Parathyroid adenoma (tissue), 2 donors: ENCODE results near the gene SHROOM3.

Experiments used
- H2AFZ ChIP-seq: fragments of 300-600 bp; sonication (generic); one replicate; pipeline ENCODE4 v1.7.0; 2017; ENCODE audit warnings: antibody characterized with exemption, mild to moderate bottlenecking
- H3K27ac ChIP-seq: fragments of 300-600 bp; sonication (generic); one replicate; pipeline ENCODE4 v1.7.0; 2017
- H3K27me3 ChIP-seq: fragments of 300-600 bp; sonication (generic); one replicate; pipeline ENCODE4 v1.7.0; 2017; ENCODE audit warnings: low read length; ENCODE audit not compliant: control insufficient read depth, insufficient read depth
- H3K36me3 ChIP-seq: fragments of 300-600 bp; sonication (generic); one replicate; pipeline ENCODE4 v1.7.0; 2017; ENCODE audit warnings: low read length; ENCODE audit not compliant: control insufficient read depth, insufficient read depth
- H3K4me1 ChIP-seq: fragments of 300-600 bp; sonication (generic); one replicate; pipeline ENCODE4 v1.7.0; 2017; ENCODE audit warnings: control low read depth
- H3K4me2 ChIP-seq: fragments of 300-600 bp; sonication (generic); one replicate; pipeline ENCODE4 v1.7.0; 2017; ENCODE audit warnings: low read length
- H3K4me3 ChIP-seq: fragments of 300-600 bp; sonication (generic); one replicate; pipeline ENCODE4 v1.7.0; 2017; ENCODE audit warnings: low read depth, low read length
- H3K79me2 ChIP-seq: fragments of 300-600 bp; sonication (generic); one replicate; pipeline ENCODE4 v1.7.0; 2017; ENCODE audit warnings: control low read depth
- H3K9ac ChIP-seq: fragments of 300-600 bp; sonication (generic); one replicate; pipeline ENCODE4 v1.7.0; 2017; ENCODE audit warnings: mild to moderate bottlenecking
- H3K9me3 ChIP-seq: fragments of 300-600 bp; sonication (generic); one replicate; pipeline ENCODE4 v1.7.0; 2017; ENCODE audit warnings: low read length; ENCODE audit not compliant: control insufficient read depth
- CTCF ChIP-seq: fragments of 300-600 bp; sonication (generic); IDR thresholded peaks from one replicate; pipeline ENCODE4 v1.7.0; 2017; ENCODE audit warnings: antibody characterized with exemption, mild to moderate bottlenecking
- donor health status: primary hyperparathyroidism.

SHROOM3 gene

GRCh38 chr4:76445911-76446310 lies 10.9 kb downstream of the SHROOM3 start:
- Histone ChIP-seq H2AFZ (no peak overlapping the region), H3K9ac (no peak overlapping the region), H3K27me3 (no peaks in the 10 kb centered on the region), H3K79me2 (no peaks in the 10 kb centered on the region), H3K27ac (no peak overlapping the region), H3K36me3 (no peaks in the 10 kb centered on the region), H3K4me1 (no peaks in the 10 kb centered on the region), H3K4me2 (no peak overlapping the region), H3K4me3 (no peak overlapping the region), H3K9me3 (no peaks in the 10 kb centered on the region)
- TF ChIP-seq CTCF, result no peak

- H3K4me1 ChIP-seq, result no peaks in the 10 kb centered on the region
- no peaks in the 10 kb centered on the region for H3K9me3 ChIP-seq
- H3K36me3 ChIP-seq, result no peaks in the 10 kb centered on the region
- H3K9ac ChIP-seq, result no peak overlapping the region
- no peak overlapping the region for H2AFZ ChIP-seq
- H3K27ac ChIP-seq, result no peak overlapping the region
- TF ChIP-seq CTCF, result no peak
- H3K27me3 ChIP-seq, result no peaks in the 10 kb centered on the region
- no peak overlapping the region for H3K4me3 ChIP-seq
- H3K79me2 ChIP-seq, result no peaks in the 10 kb centered on the region
- H3K4me2 ChIP-seq, result no peak overlapping the region
Observed at GRCh38 chr4:76447393-76447851, 12.4 kb downstream of the SHROOM3 start.

- Histone ChIP-seq H3K36me3 (no peaks in the 10 kb centered on the region), H3K27ac (no peak overlapping the region), H3K9me3 (no peaks in the 10 kb centered on the region), H3K9ac (no peak overlapping the region), H3K4me1 (no peaks in the 10 kb centered on the region), H3K27me3 (no peaks in the 10 kb centered on the region), H3K4me2 (no peak overlapping the region), H3K4me3 (no peak overlapping the region), H2AFZ (no peak overlapping the region), H3K79me2 (no peaks in the 10 kb centered on the region)
- TF ChIP-seq CTCF, result no peak
Observed at GRCh38 chr4:76448211-76448610, 13.2 kb downstream of the SHROOM3 start.

- H3K4me3 ChIP-seq, result no peak overlapping the region
- no peaks in the 10 kb centered on the region for H3K36me3 ChIP-seq
- no peaks in the 10 kb centered on the region for H3K9me3 ChIP-seq
- H3K4me1 ChIP-seq, result no peaks in the 10 kb centered on the region
- H3K27ac ChIP-seq, result no peak overlapping the region
- H3K27me3 ChIP-seq, result no peaks in the 10 kb centered on the region
- H3K79me2 ChIP-seq, result no peaks in the 10 kb centered on the region
- no peak overlapping the region for H3K9ac ChIP-seq
- H3K4me2 ChIP-seq, result no peak overlapping the region
- no peak overlapping the region for H2AFZ ChIP-seq
- TF ChIP-seq CTCF, result no peak
Observed at GRCh38 chr4:76449362-76449767, 14.3 kb downstream of the SHROOM3 start.

- Histone ChIP-seq H3K9ac (no peak overlapping the region), H3K27ac (no peak overlapping the region), H3K36me3 (no peaks in the 10 kb centered on the region), H3K4me3 (no peak overlapping the region), H2AFZ (no peak overlapping the region), H3K27me3 (no peaks in the 10 kb centered on the region), H3K79me2 (no peaks in the 10 kb centered on the region), H3K4me2 (no peak overlapping the region), H3K4me1 (no peaks in the 10 kb centered on the region), H3K9me3 (no peaks in the 10 kb centered on the region)
- no peak for TF ChIP-seq CTCF
Observed at GRCh38 chr4:76449833-76450232, 14.8 kb downstream of the SHROOM3 start.
